ENCODE results near the gene HIPK4. TPM values are rescaled to one million over a fixed set of nuclear protein-coding genes. Genes with fewer than 3 reads are reported as not detected.
"Not testable (repeated sequence)": the region's sequence is repeated elsewhere in the genome, so short reads cannot be mapped to it uniquely, and the experiment has no call there.

The HIPK4 gene, protein sequence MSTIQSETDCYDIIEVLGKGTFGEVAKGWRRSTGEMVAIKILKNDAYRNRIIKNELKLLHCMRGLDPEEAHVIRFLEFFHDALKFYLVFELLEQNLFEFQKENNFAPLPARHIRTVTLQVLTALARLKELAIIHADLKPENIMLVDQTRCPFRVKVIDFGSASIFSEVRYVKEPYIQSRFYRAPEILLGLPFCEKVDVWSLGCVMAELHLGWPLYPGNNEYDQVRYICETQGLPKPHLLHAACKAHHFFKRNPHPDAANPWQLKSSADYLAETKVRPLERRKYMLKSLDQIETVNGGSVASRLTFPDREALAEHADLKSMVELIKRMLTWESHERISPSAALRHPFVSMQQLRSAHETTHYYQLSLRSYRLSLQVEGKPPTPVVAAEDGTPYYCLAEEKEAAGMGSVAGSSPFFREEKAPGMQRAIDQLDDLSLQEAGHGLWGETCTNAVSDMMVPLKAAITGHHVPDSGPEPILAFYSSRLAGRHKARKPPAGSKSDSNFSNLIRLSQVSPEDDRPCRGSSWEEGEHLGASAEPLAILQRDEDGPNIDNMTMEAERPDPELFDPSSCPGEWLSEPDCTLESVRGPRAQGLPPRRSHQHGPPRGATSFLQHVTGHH
- polyA plus RNA-seq (2012; ENCODE audit: insufficient read depth, insufficient read length): not detected

DNA sequence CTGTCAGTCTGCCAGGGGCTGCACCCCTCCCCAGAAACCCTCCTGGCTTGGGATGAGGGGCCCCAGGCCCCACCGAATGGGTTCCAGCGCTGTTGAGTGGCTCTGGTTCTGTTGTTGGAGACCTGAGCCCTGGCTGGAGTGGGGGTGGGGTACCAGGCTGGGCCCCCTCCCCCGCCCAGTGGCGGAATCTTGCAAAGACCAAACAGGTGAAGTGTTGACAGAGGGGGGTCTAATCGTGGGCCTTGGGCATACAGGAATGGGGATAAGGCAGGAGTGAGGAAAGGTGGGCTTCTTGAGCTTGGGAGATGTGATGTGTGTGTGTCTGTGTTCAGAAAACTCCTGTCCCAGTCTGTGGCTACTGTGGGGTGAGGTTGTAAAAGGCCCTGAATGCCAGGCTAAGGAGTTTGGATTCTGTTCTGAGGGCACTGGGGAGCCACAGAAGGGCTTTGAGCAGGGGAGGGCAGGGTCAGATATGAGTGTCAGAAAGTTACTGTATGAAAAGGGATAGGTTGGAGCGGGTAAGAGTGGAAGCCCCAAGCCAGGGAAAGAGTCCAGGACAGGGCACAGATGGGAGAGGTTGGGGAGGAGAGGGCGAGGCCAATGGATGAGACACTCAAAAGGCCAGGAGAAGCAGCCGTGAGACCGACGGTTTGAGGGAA is at the start of gene HIPK4:
HIPK4 (minus strand) TSS at position 98 of the 659 bp plus-strand sequence. CDS start 279 bp downstream, outside the sequence.
- no peak for DNase-seq (ENCODE audit: low read depth, low spot score)
- H3K4me3 ChIP-seq (ENCODE audit: low read length): no peak within 1 kb of the TSS

GRCh38 chr19:40438284-40438683 is 48.3 kb upstream of the HIPK4 start:
- no peak overlapping the region for H3K4me3 ChIP-seq (ENCODE audit: low read length)
- DNase-seq (ENCODE audit: low read depth, low spot score): no peak

DNA sequence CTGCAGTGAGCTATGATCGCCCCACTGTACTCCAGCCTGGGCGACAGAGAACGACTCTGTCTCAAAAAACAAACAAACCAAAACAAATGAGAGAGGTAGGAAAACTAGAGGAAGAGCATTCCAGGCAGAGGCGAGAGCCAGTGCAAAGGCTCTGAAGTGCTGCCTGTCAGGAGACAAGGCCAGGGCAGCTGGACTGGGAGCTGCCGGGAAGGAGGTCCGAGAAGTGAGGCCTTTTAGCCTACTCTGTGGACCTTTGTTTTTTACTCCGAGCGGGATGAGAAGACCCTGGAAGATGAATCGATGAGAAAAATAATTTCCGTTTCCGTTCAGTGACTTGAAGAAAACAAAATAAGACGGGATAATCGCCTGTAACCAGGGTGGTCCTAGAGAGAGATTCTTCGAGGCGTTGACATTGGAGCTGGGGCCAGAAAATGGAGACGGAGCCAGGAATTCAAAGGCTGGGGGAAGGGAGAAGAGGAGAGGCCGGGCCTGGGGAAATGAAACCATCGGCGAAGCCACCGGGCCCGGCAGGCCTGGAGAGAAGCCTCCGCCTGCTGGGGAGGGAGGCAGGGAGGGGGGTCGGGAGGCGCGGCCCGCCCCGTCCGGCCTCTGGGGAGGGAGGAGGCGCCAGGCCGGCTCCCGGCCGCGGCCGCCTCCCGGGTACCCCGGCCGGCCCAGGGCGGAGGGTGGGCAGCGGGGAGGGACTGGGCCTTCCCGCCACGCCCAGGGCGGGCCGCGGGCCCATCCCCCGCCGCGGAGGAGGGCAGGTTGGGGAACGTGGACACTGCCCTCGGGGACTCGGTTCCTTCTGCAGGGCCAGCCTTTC is 43.6 kb upstream of the HIPK4 start:
- no peak overlapping the region for H3K4me3 ChIP-seq (ENCODE audit: low read length)
- DNase-seq (ENCODE audit: low read depth, low spot score): no peak

GRCh38 chr19:40432760-40433159 is 42.8 kb upstream of the HIPK4 start:
- not testable (repeated sequence) for DNase-seq (ENCODE audit: low read depth, low spot score); H3K4me3 ChIP-seq (ENCODE audit: low read length)

- DNase-seq (ENCODE audit: low read depth, low spot score): no peak
- H3K4me3 ChIP-seq (ENCODE audit: low read length): no peak overlapping the region
Observed at GRCh38 chr19:40431698-40432097, 41.7 kb upstream of the HIPK4 start.

- H3K4me3 ChIP-seq (ENCODE audit: low read length); DNase-seq (ENCODE audit: low read depth, low spot score): not testable (repeated sequence)
Observed at GRCh38 chr19:40430242-40430641, 40.3 kb upstream of the HIPK4 start.

DNA sequence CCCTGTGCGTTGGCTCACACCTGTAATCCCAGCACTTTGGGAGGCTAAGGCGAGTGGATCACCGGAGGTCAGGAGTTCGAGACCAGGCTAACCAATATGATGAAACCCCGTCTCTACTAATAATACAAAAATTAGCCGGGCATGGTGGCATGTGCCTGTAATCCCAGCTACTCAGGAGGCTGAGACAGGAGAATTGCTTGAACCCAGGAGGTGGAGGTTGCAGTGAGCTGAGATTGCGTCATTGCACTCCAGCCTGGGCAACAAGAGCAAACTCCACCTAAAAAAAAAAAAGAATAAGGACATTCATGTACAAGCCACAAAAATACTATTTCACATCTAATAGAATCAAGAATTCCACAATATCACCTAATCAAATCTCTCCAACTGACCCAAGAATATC is 38.2 kb upstream of the HIPK4 start:
- not testable (repeated sequence) for H3K4me3 ChIP-seq (ENCODE audit: low read length); DNase-seq (ENCODE audit: low read depth, low spot score)

- DNase-seq (ENCODE audit: low read depth, low spot score): peak; percentile 99
- peak within 1 kb of the TSS; percentile 73 for H3K4me3 ChIP-seq (ENCODE audit: low read length)
Observed at GRCh38 chr19:40425450-40426287, 35.7 kb upstream of the HIPK4 start, which contains the start of gene SERTAD1. SERTAD1 (minus strand) TSS chr19:40425992; CDS start chr19:40423546, 2,446 bp downstream.

DNA sequence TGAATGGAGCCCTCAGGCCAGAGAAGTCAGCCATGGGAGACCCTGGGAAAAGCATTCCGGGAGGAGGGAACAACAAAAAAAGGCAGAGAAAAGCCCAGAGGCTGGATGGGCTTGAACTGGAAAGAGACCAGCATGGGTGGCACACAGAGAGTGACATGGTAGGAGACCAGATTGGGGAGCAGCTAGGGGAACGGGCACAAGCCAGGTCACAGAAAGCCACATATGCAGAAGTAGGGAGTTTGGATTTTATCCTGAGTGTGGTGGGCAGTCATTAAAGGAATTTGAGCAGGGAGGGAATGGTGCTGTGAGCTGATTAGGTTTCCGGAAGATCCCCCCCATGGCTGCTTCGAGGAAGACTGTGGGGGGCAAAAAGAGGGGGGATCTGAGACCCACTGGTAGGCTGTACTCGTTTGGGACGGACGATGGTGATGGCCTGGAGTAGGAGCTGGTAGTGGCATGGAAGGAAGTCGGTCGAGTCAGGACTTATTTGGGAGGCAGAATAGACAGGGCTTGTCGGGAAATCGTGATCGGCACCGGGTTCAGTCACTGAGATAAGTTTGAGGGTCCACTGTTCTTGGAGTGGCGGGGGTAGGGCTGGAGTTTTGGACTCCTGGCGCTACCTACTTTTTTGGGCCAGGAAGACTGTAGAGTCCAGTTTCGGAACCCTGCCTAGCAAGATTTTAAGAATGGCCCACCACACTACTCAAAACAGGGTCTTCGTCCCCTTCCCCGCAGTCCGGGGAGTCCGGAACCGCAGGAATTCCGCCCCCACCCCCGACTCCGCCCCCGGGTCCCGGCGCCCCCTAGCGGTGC is 34.9 kb upstream of the HIPK4 start:
- no peak for DNase-seq (ENCODE audit: low read depth, low spot score)
- H3K4me3 ChIP-seq (ENCODE audit: low read length): peak overlapping the region; percentile 73

DNA sequence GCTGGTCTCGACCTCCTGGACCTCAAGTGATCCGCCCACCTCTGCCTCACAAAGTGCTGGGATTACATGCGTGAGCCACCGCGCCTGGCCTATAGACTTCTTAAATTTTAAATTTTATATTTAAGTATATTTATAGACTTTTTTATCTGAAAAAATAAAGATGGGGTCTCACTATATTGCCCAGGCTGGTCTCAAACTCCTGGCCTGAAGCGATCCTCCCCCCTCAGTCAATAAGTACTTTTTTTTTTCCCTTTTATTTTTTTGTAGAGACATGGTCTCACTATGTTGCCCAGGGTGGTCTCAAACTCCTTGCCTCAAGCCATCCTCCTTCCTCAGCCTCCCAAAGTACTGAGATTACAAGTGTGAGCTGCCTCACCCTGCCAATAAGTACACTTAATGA is 34.0 kb upstream of the HIPK4 start:
- H3K4me3 ChIP-seq (ENCODE audit: low read length): no peak overlapping the region
- DNase-seq (ENCODE audit: low read depth, low spot score): no peak

GRCh38 chr19:40422748-40423566 is 33.0 kb upstream of the HIPK4 start:
- no peak overlapping the region for H3K4me3 ChIP-seq (ENCODE audit: low read length)
- DNase-seq (ENCODE audit: low read depth, low spot score): no peak

DNA sequence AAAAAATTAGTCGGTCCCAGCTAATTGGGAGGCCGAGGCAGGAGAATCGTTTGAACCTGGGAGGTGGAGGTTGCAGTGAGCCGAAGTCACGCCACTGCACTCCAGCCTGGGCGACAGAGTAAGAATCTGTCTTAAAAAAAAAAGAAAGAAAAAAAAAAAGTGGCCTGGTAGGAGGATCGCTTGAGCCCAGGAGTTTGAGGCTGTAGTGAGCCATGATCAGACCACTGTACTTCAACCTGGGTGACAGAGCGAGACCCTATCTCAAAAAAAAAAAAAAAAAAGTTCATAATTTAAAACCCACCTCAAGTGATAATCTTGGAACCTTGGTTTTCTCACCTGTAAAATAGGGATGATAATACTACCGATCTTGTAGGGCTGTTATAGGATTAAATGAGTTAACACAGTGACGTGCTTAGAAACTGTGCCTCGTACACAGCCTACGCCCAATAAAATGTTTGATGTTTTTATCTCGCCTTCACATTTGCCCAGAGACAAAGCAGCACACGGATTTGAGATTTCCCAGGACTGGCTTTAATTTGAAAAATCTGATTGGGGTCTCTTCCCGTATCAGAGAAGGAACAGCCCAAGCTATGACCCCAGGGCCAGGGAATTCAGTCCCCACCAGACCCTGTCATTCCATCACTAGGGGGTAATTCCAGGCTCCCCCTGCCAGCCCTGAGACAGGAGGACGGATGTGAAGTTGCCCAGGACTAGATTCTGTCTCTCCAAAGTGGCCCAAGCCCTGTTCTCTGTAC is 32.2 kb upstream of the HIPK4 start:
- no peak overlapping the region for H3K4me3 ChIP-seq (ENCODE audit: low read length)
- no peak for DNase-seq (ENCODE audit: low read depth, low spot score)

- peak overlapping the region; percentile 61 for H3K4me3 ChIP-seq (ENCODE audit: low read length)
- no peak for DNase-seq (ENCODE audit: low read depth, low spot score)
Observed at GRCh38 chr19:40420766-40421765, 31.1 kb upstream of the HIPK4 start.

GRCh38 chr19:40420451-40420765 is 30.4 kb upstream of the HIPK4 start:
- no peak for DNase-seq (ENCODE audit: low read depth, low spot score)
- H3K4me3 ChIP-seq (ENCODE audit: low read length): peak overlapping the region; percentile 61

- DNase-seq (ENCODE audit: low read depth, low spot score): no peak
- H3K4me3 ChIP-seq (ENCODE audit: low read length): no peak overlapping the region
Observed at GRCh38 chr19:40419780-40420179, 29.8 kb upstream of the HIPK4 start.
